Stimulated activated CD4-positive, alpha-beta T cell treated with anti-CD3 and anti-CD28 coated beads, Interleukin-4, amount 100 ng/mL, for 4 hours (primary cell): ENCODE measurements around the gene PTPRK.

Experiments used
- DNase-seq, 2 experiments: peaks; one replicate each; pipeline ENCODE4 v3.0.0-alpha.2; 2020

PTPRK gene

GRCh38 chr6:128277379-128277778 lies 243.0 kb downstream of the PTPRK start:
- no peak for DNase-seq

DNA sequence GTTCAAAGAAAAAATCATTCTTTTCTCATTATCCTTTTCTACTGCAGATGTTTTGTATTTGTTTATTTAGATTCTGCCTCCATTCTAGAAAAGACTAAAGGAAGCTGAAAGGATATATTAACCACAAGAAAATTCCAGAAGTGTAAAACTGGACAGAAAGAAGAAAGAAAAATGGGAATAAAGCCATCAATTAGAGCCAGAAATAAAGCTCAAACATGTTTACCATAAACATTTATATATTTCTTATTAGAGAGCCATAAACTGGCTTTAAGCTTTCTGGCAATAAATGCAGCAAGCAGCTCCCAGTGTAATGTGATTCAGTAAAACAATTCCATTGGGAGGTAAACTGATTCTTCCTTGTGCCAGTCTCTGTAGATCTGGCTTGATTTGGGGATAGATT lies 244.1 kb downstream of the PTPRK start:
- no peak for DNase-seq

DNA sequence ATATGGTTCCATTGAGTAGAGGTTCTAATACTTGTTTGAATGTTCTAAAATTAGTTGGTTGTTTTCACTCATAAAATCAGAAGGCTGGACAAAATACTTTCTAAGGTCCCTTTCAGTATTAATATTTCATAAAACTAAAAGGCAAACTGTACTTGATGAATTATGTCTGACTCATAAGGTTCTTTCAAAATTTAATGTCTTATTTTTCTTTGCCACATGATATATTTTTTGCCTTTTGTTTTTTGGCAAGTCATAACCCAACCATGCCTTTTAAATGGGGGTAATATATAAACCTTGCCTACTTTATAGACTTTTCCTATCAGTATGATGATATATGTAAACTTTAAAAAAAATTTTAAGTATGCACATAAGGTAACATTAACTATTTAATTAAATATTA lies 244.7 kb downstream of the PTPRK start:
- DNase-seq, result no peak

- DNase-seq, result no peak
These were observed 245.4 kb downstream of the PTPRK start for GRCh38 chr6:128275030-128275429.

DNA sequence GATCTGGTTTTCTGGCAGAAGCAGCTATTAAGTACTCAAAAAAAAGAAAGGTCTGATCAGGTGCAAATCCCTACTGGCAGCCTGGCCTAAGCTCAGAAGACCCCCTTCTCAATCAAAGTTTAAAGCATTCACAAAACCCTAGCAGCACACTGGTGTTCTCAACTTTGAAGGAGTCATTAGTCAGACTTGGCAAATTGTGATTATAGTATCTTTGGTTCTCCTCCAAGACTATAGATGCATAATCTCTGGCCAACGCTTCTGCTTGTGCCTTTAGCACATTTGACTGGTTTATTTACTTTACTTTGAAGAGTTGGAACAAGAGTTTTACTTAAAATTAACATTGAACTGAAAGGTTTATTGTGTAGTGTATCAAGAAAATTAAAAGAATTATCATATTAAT lies 248.9 kb downstream of the PTPRK start:
- no peak for DNase-seq

DNA sequence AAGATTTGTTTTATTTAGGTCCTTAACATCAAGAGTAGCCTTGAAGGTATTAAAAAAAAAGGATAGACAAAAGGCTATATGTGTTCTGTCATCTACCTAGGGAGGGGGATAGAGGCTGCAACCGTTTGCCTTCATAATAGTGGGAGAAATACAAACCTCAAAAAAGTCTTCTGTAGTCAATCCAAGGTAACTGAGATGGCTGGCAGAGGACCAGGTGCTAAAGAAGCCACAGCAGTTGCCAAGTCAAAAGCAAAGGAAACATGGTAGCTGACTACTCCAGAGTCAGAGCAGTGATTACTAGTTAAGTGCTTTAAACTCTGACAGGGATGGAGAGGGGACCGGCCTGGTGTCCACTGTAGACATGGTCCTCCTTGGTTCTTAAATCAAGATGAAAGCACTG lies 249.4 kb downstream of the PTPRK start:
- no peak for DNase-seq

- no peak for DNase-seq
These were observed 253.5 kb downstream of the PTPRK start for GRCh38 chr6:128266946-128267345.

DNA sequence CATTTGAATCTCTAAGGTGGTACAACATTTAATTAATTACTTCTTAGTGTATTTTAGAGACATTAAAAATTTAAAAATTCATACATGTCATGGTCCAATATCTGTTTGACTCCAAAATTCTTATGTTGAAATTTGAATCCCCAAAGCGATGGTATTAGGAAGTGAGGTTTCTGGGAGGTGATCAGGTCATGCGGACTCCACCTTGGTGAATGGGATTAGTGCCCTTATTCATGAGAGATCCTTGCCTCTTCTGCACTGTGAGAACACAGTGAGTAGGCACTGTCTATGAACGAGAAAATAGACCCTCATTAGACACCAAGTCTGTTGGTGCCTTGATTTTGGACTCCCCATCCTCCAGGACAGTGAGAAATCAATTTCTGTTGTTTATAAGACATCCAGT lies 254.7 kb downstream of the PTPRK start:
- no peak for DNase-seq

DNA sequence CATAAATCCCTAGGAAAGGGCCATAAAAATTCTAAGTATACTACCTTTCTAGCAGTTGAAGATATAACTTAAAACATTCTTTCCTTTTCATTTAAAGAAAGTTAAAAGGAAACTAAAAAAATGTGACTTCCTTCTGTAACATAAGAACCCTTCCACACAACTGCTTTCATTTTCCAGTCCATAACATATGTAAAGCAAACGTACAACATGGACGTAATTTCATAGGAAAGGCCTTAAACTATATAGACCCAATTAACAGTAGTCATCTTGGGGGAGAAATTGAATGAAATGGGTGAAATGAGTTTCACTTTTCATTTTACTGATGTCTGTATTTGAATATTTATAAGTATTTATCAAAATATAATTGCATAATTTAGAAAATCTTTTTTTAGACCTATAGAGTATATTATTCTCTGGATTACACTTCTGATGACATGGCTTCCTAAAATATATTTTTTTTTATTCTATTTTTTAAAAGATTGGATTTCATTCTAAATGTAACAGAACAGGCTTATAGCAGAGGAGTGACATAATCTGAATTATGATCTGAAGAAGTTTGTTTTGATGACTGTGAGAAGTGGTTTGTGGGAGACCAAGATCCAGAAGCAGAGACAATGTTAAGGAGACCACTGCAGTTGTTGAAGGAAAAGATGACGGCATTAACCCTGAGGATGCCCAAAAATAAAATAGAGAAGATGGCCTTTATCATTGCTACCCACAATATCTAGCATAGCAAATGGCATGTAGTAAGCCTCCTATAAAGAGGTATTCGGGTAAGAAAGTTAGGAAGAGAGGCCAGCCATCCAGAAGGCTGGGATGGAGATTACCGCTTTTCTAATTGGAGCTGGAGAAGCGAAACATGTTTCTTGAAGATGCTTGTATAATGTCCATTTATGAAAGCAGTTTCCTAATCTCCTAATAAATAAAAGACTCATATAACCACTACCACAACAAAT lies 260.4 kb downstream of the PTPRK start:
- no peak for DNase-seq

- no peak for DNase-seq
These were observed 261.2 kb downstream of the PTPRK start for GRCh38 chr6:128259029-128259724.

GRCh38 chr6:128256095-128256494 lies 264.3 kb downstream of the PTPRK start:
- DNase-seq, result no peak

- DNase-seq, result no peak
These were observed 267.8 kb downstream of the PTPRK start for GRCh38 chr6:128252341-128253176.

- DNase-seq, result no peak
These were observed 268.7 kb downstream of the PTPRK start for GRCh38 chr6:128251445-128252340.

DNA sequence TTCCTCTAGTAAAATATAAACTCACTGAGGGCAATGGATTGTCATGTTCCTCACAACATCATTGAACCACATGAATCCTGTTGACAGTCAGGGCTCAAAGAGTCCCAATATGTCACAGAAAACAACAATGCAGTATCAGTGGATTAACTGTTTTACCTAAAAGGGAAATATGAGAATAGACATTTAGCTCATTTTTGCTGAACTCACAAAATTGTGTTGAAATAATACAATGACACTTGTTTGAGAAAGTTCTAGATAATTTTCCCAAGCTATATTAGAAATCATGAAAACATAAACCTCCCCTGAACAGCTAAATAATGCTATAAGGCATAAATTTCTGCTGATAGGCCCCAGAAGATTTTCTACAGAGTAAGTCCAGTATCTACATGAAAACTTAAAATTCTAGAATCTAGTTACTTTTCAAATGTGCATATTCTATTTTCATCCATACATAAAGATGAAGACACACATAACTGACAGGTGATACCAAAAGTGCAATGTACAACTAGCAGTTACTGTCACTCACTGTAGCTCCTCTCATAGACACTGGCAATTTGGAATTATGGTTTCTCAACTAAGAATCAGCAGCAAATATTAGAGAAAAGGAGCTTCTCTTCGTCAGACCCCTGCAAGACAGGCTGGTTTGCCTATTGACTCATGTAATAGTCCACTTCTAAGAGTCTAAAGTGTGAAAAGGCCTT lies 269.9 kb downstream of the PTPRK start:
- DNase-seq, result no peak

GRCh38 chr6:128249429-128249828 lies 271.0 kb downstream of the PTPRK start:
- no peak for DNase-seq

GRCh38 chr6:128246472-128247260 lies 273.7 kb downstream of the PTPRK start:
- no peak for DNase-seq

GRCh38 chr6:128244751-128245405 lies 275.5 kb downstream of the PTPRK start:
- no peak for DNase-seq

DNA sequence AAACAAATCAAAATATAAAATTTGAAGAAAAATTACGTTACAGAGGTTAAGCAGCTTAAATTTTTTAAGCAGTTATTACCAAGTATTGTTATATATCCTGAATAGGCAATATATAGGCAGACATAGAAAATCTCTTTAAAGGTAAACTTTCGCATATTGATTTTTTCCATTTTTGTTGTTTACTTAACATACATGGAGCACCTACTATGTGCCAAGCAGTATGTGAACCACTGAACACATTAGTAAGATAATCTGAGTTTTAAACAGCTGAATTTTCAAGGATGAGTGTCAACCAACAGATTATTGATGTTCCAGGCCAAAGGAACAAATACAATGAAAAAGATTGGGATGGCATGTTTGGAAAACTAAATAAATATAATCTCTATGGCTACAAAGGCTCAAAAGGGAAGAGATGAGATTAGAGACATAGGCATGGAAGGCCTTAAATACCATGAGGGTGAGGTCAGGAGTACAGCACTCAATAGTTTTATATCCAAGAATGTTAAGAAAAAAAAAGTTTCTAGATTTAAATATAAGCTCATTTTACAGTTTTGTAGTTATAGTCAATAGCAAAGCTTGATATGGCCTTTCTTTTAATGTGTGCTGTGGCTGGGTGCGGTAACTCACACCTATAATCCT lies 277.5 kb downstream of the PTPRK start:
- no peak for DNase-seq

DNA sequence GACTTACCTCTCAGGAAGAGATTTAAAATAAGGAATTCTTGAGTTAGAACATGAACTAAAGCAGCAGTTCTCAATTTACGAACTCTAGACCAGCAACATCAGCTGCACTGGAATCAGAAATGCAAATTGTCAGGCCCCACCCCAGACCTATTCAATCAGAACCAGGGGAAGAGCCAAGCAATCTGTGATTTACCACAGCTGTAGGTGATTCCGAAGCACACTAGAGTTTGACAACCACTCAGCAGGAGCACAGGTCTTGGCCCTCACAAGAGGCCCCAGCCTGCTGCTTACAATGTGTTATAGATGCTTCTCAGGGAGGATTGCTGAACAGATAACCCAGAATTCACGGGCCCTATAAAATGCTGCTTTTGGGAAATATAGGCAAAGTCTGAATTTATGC lies 279.2 kb downstream of the PTPRK start:
- DNase-seq, result no peak

- no peak for DNase-seq
These were observed 280.4 kb downstream of the PTPRK start for GRCh38 chr6:128240024-128240428.
